HL-60 (cell line): ENCODE measurements around the gene GTPBP4.

Experiments
- DNase-seq, 2 experiments: peaks; one replicate each; pipeline ENCODE4 v3.0.0-alpha.2; 2010 to 2020; ENCODE audit warnings: low read depth in 1 of 2, low spot score in 1 of 2
- H3K27ac ChIP-seq: fragments of 250-450 bp; sonication (Bioruptor Pico); replicated peaks from 2 replicates; pipeline ENCODE4 v1.5.1; 2020; ENCODE audit warnings: mild to moderate bottlenecking, moderate library complexity
- H3K27me3 ChIP-seq: fragments of 250-450 bp; sonication (Bioruptor Pico); 2 replicates; pipeline ENCODE4 v1.5.1; 2021; ENCODE audit warnings: mild to moderate bottlenecking, moderate library complexity; ENCODE audit not compliant: insufficient read depth, poor library complexity, severe bottlenecking
- H3K4me3 ChIP-seq: replicated peaks from 2 replicates; pipeline ENCODE4 v1.5.1; 2011; ENCODE audit warnings: mild to moderate bottlenecking, control low read depth, low read length; ENCODE audit not compliant: insufficient read depth
- GABPA ChIP-seq: IDR thresholded peaks from 2 replicates; pipeline ENCODE4 v1.6.1; 2012; ENCODE audit warnings: low read depth
- POLR2AphosphoS5 ChIP-seq: IDR thresholded peaks from 2 replicates; pipeline ENCODE4 v1.6.1; 2012; ENCODE audit warnings: low read depth
- REST ChIP-seq: IDR thresholded peaks from 2 replicates; pipeline ENCODE4 v1.6.1; 2012; ENCODE audit warnings: low read depth; ENCODE audit not compliant: insufficient replicate concordance
- SPI1 ChIP-seq: IDR thresholded peaks from 2 replicates; pipeline ENCODE4 v1.6.1; 2012; ENCODE audit warnings: low read depth, mild to moderate bottlenecking, borderline replicate concordance
- TF ChIP-seq, protein P1 (sequence below): IDR thresholded peaks from one replicate; pipeline ENCODE4 v1.5.1; 2011; ENCODE audit warnings: low read length, control low read depth, inconsistent platforms; ENCODE audit not compliant: insufficient read depth

The GTPBP4 gene

GRCh38 chr10:944034-944831, 44.0 kb upstream of the GTPBP4 start:
- DNase-seq, result peak in 1 of 2 experiments; percentile 44
- Histone ChIP-seq H3K27ac (no peak overlapping the region), H3K27me3 (no peaks in the 10 kb centered on the region), H3K4me3 (no peak overlapping the region)
- TF ChIP-seq SPI1 (peak; percentile 49; the same call in 1 of the 2 replicates), REST (no peak)

DNA sequence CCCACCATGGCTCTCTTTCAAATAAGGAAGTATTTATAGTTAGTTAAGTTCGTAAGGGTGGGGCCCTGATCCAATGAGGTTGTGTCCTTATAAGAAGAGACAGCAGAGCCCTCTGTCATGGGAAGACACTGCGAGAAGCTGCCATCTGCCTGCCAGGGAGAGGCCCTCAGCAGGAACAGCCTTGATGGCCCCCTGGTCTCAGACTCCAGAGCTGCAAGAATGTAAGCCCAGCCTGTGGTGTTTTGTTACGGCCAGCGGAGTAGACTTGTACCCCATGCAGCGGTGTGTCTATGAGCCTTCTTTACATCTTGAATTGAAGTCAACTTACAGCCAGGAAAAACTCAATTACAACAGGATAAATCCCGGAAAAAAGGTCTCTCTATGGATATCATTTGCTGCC, 42.5 kb upstream of the GTPBP4 start:
- TF ChIP-seq, protein P1, sequence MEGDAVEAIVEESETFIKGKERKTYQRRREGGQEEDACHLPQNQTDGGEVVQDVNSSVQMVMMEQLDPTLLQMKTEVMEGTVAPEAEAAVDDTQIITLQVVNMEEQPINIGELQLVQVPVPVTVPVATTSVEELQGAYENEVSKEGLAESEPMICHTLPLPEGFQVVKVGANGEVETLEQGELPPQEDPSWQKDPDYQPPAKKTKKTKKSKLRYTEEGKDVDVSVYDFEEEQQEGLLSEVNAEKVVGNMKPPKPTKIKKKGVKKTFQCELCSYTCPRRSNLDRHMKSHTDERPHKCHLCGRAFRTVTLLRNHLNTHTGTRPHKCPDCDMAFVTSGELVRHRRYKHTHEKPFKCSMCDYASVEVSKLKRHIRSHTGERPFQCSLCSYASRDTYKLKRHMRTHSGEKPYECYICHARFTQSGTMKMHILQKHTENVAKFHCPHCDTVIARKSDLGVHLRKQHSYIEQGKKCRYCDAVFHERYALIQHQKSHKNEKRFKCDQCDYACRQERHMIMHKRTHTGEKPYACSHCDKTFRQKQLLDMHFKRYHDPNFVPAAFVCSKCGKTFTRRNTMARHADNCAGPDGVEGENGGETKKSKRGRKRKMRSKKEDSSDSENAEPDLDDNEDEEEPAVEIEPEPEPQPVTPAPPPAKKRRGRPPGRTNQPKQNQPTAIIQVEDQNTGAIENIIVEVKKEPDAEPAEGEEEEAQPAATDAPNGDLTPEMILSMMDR, result no peak
- no peak for TF ChIP-seq GABPA
- Histone ChIP-seq H3K4me3 (no peak overlapping the region), H3K27me3 (no peaks in the 10 kb centered on the region), H3K27ac (no peak overlapping the region)
- DNase-seq, result no peak

DNA sequence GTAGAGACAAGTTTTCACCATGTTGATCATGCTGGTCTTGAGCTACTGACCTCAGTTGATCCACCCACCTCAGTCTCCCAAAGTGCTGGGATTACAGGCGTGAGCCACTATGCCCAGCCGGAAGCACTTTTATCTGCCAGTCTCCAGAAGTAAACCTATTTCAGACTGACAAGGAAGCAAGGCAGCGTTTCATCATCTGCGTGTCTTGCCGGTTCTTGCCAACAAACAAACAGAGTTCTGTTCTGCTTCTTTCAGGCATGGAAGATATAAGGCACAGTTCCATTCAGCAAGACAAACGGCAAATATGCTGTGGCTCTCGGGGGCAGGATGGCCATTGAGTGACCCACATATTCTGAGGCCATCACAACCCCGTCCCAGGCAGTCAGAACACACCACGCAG, 41.2 kb upstream of the GTPBP4 start:
- no peaks in the 10 kb centered on the region for H3K27me3 ChIP-seq
- DNase-seq, result peak in 1 of 2 experiments; percentile 62
- H3K27ac ChIP-seq, result peak overlapping the region; percentile 51
- no peak for TF ChIP-seq REST
- TF ChIP-seq GABPA, result no peak
- TF ChIP-seq SPI1, result no peak
- TF ChIP-seq, protein P1, result no peak
- no peak for TF ChIP-seq POLR2AphosphoS5
- H3K4me3 ChIP-seq, result no peak overlapping the region

DNA sequence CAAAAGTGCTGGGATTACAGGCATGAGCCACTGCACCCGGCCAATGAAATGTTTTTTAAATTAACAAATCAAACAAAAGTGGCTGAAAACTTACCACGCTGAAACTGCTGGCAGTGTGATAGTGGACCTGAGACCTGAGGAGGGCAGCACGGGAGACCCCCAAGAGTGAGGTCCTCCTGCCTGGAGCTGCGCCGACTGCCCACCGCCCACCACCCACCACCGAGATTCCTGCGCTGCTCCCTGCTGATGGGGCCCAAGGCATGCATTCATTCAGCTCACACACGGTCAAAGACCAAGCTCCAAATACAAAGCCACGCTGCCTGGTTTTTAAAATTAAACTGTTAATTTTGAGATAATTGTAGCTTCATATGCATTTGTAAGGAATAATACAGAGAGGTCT, 40.4 kb upstream of the GTPBP4 start:
- H3K27ac ChIP-seq, result no peak overlapping the region
- H3K4me3 ChIP-seq, result no peak overlapping the region
- DNase-seq, result no peak
- no peak for TF ChIP-seq SPI1
- TF ChIP-seq GABPA, result no peak
- H3K27me3 ChIP-seq, result no peaks in the 10 kb centered on the region

GRCh38 chr10:948347-948746, 39.9 kb upstream of the GTPBP4 start:
- H3K4me3 ChIP-seq, result no peak overlapping the region
- DNase-seq, result no peak
- H3K27ac ChIP-seq, result no peak overlapping the region
- H3K27me3 ChIP-seq, result no peaks in the 10 kb centered on the region
- TF ChIP-seq POLR2AphosphoS5 (no peak), REST (no peak), GABPA (no peak), SPI1 (no peak)
- TF ChIP-seq, protein P1, result no peak
